ENCODE measurements around the gene NPFFR1.

NPFFR1 gene

GRCh38 chr10:70324951-70325781 lies 41.4 kb upstream of the NPFFR1 start:
- H3K27ac ChIP-seq = no peak overlapping the region
- TF ChIP-seq CTCF (conservative IDR thresholded peaks at IDR 0.05) = no peak
- no peak for TF ChIP-seq ZFX (IDR thresholded peaks at IDR 0.05)

- TF ChIP-seq CTCF (conservative IDR thresholded peaks at IDR 0.05) (no peak), ZFX (IDR thresholded peaks at IDR 0.05) (no peak)
- H3K27ac ChIP-seq = no peak overlapping the region
Measured at GRCh38 chr10:70324339-70324861, 40.6 kb upstream of the NPFFR1 start.

- TF ChIP-seq ZFX (IDR thresholded peaks at IDR 0.05) = no peak
- no peak for TF ChIP-seq CTCF (conservative IDR thresholded peaks at IDR 0.05)
- no peak overlapping the region for H3K27ac ChIP-seq
Measured at GRCh38 chr10:70323697-70324338, 40.0 kb upstream of the NPFFR1 start.

- TF ChIP-seq ZFX (IDR thresholded peaks at IDR 0.05) (no peak), CTCF (conservative IDR thresholded peaks at IDR 0.05) (no peak)
- no peak overlapping the region for H3K27ac ChIP-seq
Measured at GRCh38 chr10:70323138-70323696, 39.4 kb upstream of the NPFFR1 start.

- no peak overlapping the region for H3K27ac ChIP-seq
- no peak for TF ChIP-seq CTCF (conservative IDR thresholded peaks at IDR 0.05)
- TF ChIP-seq ZFX (IDR thresholded peaks at IDR 0.05) = no peak
Measured at GRCh38 chr10:70321897-70322890, 38.4 kb upstream of the NPFFR1 start.

GRCh38 chr10:70321233-70321632 lies 37.4 kb upstream of the NPFFR1 start:
- no peak overlapping the region for H3K27ac ChIP-seq
- TF ChIP-seq CTCF (conservative IDR thresholded peaks at IDR 0.05) (no peak), ZFX (IDR thresholded peaks at IDR 0.05) (no peak)

Measured in C4-2B (cell line).